ENCODE measurements around the gene METTL22. TPM values are rescaled to one million over a fixed set of nuclear protein-coding genes. Genes with fewer than 3 reads are reported as not detected.

The METTL22 gene
- total and polyA plus RNA-seq, 4 donors, result 6.5 to 17.9 (median 14.4) TPM

GRCh38 chr16:8585857-8586256 lies 35.6 kb upstream of the METTL22 start:
- H3K27me3 ChIP-seq (ENCODE audit: control insufficient read depth in 4 of 4, insufficient read depth in 4 of 4, low read length in 3 of 4), result peaks cover 0 to 10% (median 3%) of the 10 kb centered on the region in 4 donors
- H3K9me3 ChIP-seq (ENCODE audit: control insufficient read depth in 4 of 4, low read length in 3 of 4), result no peaks in the 10 kb centered on the region
- WGBS, result 83% methylated on average over 3 of the region's 3 CpGs
- H3K27ac ChIP-seq (ENCODE audit: low read depth in 1 of 2, low read length in 2 of 2), result no peak overlapping the region
- peaks cover 0 to 15% (median 6%) of the 10 kb centered on the region in 4 donors for H3K4me1 ChIP-seq (ENCODE audit: control insufficient read depth in 4 of 4, insufficient read depth in 4 of 4, low read length in 3 of 4)
- no peak overlapping the region for H3K9ac ChIP-seq (ENCODE audit: low read depth in 1 of 2, low read length in 2 of 2)
- DNase-seq (ENCODE audit: low spot score), result no peak
- H3K4me3 ChIP-seq (ENCODE audit: low read depth in 1 of 3, low read length in 3 of 3), result no peak overlapping the region
- TF ChIP-seq ATF3 (IDR thresholded peaks at IDR 0.05), result no peak
- no peak for TF ChIP-seq FOXA2 (IDR thresholded peaks at IDR 0.05)
- no peak for TF ChIP-seq YY1 (IDR thresholded peaks at IDR 0.05)
- no peak for TF ChIP-seq TAF1 (conservative IDR thresholded peaks at IDR 0.05)
- no peak for TF ChIP-seq HNF4A (conservative IDR thresholded peaks at IDR 0.05)
- TF ChIP-seq, protein P1, sequence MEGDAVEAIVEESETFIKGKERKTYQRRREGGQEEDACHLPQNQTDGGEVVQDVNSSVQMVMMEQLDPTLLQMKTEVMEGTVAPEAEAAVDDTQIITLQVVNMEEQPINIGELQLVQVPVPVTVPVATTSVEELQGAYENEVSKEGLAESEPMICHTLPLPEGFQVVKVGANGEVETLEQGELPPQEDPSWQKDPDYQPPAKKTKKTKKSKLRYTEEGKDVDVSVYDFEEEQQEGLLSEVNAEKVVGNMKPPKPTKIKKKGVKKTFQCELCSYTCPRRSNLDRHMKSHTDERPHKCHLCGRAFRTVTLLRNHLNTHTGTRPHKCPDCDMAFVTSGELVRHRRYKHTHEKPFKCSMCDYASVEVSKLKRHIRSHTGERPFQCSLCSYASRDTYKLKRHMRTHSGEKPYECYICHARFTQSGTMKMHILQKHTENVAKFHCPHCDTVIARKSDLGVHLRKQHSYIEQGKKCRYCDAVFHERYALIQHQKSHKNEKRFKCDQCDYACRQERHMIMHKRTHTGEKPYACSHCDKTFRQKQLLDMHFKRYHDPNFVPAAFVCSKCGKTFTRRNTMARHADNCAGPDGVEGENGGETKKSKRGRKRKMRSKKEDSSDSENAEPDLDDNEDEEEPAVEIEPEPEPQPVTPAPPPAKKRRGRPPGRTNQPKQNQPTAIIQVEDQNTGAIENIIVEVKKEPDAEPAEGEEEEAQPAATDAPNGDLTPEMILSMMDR (IDR thresholded peaks at IDR 0.05; ENCODE audit: low read depth, low read length, missing input control), result no peak
- TF ChIP-seq, protein P2, sequence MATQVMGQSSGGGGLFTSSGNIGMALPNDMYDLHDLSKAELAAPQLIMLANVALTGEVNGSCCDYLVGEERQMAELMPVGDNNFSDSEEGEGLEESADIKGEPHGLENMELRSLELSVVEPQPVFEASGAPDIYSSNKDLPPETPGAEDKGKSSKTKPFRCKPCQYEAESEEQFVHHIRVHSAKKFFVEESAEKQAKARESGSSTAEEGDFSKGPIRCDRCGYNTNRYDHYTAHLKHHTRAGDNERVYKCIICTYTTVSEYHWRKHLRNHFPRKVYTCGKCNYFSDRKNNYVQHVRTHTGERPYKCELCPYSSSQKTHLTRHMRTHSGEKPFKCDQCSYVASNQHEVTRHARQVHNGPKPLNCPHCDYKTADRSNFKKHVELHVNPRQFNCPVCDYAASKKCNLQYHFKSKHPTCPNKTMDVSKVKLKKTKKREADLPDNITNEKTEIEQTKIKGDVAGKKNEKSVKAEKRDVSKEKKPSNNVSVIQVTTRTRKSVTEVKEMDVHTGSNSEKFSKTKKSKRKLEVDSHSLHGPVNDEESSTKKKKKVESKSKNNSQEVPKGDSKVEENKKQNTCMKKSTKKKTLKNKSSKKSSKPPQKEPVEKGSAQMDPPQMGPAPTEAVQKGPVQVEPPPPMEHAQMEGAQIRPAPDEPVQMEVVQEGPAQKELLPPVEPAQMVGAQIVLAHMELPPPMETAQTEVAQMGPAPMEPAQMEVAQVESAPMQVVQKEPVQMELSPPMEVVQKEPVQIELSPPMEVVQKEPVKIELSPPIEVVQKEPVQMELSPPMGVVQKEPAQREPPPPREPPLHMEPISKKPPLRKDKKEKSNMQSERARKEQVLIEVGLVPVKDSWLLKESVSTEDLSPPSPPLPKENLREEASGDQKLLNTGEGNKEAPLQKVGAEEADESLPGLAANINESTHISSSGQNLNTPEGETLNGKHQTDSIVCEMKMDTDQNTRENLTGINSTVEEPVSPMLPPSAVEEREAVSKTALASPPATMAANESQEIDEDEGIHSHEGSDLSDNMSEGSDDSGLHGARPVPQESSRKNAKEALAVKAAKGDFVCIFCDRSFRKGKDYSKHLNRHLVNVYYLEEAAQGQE (IDR thresholded peaks at IDR 0.05), result no peak
- TF ChIP-seq RXRA (IDR thresholded peaks at IDR 0.05), result no peak
- no peak for TF ChIP-seq ZBTB33 (IDR thresholded peaks at IDR 0.05)
- no peak for TF ChIP-seq EGR1 (IDR thresholded peaks at IDR 0.05; ENCODE audit: low read depth in 2 of 2)
- no peak for TF ChIP-seq GABPA (IDR thresholded peaks at IDR 0.05 in 1 of 2, conservative IDR thresholded peaks at IDR 0.05 in 1 of 2)
- TF ChIP-seq RAD21 (IDR thresholded peaks at IDR 0.05), result no peak
- no peaks in the 10 kb centered on the region for H3K36me3 ChIP-seq (ENCODE audit: control insufficient read depth in 4 of 4, insufficient read depth in 3 of 4, low read depth in 1 of 4, low read length in 3 of 4)

- Histone ChIP-seq H3K9me3 (ENCODE audit: control insufficient read depth in 4 of 4, low read length in 3 of 4) (no peaks in the 10 kb centered on the region), H3K9ac (ENCODE audit: low read depth in 1 of 2, low read length in 2 of 2) (no peak overlapping the region), H3K27me3 (ENCODE audit: control insufficient read depth in 4 of 4, insufficient read depth in 4 of 4, low read length in 3 of 4) (peaks cover 0 to 12% (median 3%) of the 10 kb centered on the region in 4 donors), H3K36me3 (ENCODE audit: control insufficient read depth in 4 of 4, insufficient read depth in 3 of 4, low read depth in 1 of 4, low read length in 3 of 4) (no peaks in the 10 kb centered on the region), H3K27ac (ENCODE audit: low read depth in 1 of 2, low read length in 2 of 2) (no peak overlapping the region), H3K4me3 (ENCODE audit: low read depth in 1 of 3, low read length in 3 of 3) (no peak overlapping the region), H3K4me1 (ENCODE audit: control insufficient read depth in 4 of 4, insufficient read depth in 4 of 4, low read length in 3 of 4) (peaks cover 0 to 15% (median 6%) of the 10 kb centered on the region in 4 donors)
- DNase-seq (ENCODE audit: low spot score), result no peak
- no peak for TF ChIP-seq HNF4G (IDR thresholded peaks at IDR 0.05)
- TF ChIP-seq, protein P3, sequence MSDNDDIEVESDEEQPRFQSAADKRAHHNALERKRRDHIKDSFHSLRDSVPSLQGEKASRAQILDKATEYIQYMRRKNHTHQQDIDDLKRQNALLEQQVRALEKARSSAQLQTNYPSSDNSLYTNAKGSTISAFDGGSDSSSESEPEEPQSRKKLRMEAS (IDR thresholded peaks at IDR 0.05), result no peak
- TF ChIP-seq, protein P2 (IDR thresholded peaks at IDR 0.05), result no peak
Measured at GRCh38 chr16:8587065-8587464, 34.4 kb upstream of the METTL22 start.

All from liver (tissue), 9 donors.